Neuronal stem cell (in vitro differentiated cells): ENCODE data around the gene PNMA1.

Experiments
- DNase-seq: peaks from one replicate; pipeline ENCODE4 v3.0.0-alpha.2; 2013; ENCODE audit warnings: low spot score
- H2AFZ ChIP-seq: one replicate; pipeline ENCODE4 v1.6.1; 2013; ENCODE audit warnings: mild to moderate bottlenecking, low read length, inconsistent platforms
- H2AK5ac ChIP-seq: 2 replicates; pipeline ENCODE4 v1.6.1; 2013; ENCODE audit warnings: low read depth, mild to moderate bottlenecking, inconsistent platforms, low read length, moderate library complexity, mixed read lengths
- H2BK120ac ChIP-seq: 2 replicates; pipeline ENCODE4 v1.6.1; 2013; ENCODE audit warnings: low read depth, mild to moderate bottlenecking, inconsistent platforms, low read length, moderate library complexity, mixed read lengths
- H2BK12ac ChIP-seq: one replicate; pipeline ENCODE4 v1.6.1; 2013; ENCODE audit warnings: low read length, inconsistent platforms
- H2BK15ac ChIP-seq: 2 replicates; pipeline ENCODE4 v1.6.1; 2013; ENCODE audit warnings: mild to moderate bottlenecking, low read length, inconsistent platforms, mixed read lengths
- H2BK5ac ChIP-seq: one replicate; pipeline ENCODE4 v1.6.1; 2013; ENCODE audit warnings: inconsistent platforms, mild to moderate bottlenecking, low read length, moderate library complexity
- H3K14ac ChIP-seq: one replicate; pipeline ENCODE4 v1.6.1; 2013; ENCODE audit warnings: low read length, inconsistent platforms
- H3K18ac ChIP-seq: 2 replicates; pipeline ENCODE4 v1.6.1; 2013; ENCODE audit warnings: low read length, inconsistent platforms
- H3K23ac ChIP-seq: 2 replicates; pipeline ENCODE4 v1.6.1; 2013; ENCODE audit warnings: low read depth, mild to moderate bottlenecking, mixed read lengths, low read length, inconsistent platforms; ENCODE audit not compliant: poor library complexity
- H3K27ac ChIP-seq: replicated peaks from 3 replicates; pipeline ENCODE4 v1.5.1; 2013; ENCODE audit warnings: low read length, inconsistent platforms
- H3K27me3 ChIP-seq, 3 experiments: 2 replicates each; pipeline ENCODE4 v1.6.1; 2013; ENCODE audit warnings: low read length in 3 of 3, mild to moderate bottlenecking in 2 of 3, inconsistent platforms in 1 of 3, low read depth in 1 of 3, mixed read lengths in 1 of 3, moderate library complexity in 1 of 3; ENCODE audit not compliant: control insufficient read depth in 3 of 3, insufficient read depth in 3 of 3
- H3K36me3 ChIP-seq, 2 donors: replicated peaks in 1 of 2; 2 replicates each; pipeline ENCODE4 v1.6.1; 2013; ENCODE audit warnings: low read length in 2 of 2; ENCODE audit not compliant: control insufficient read depth in 2 of 2, insufficient read depth in 2 of 2
- H3K4ac ChIP-seq: 2 replicates; pipeline ENCODE4 v1.6.1; 2013; ENCODE audit warnings: inconsistent platforms, mild to moderate bottlenecking, low read length, moderate library complexity
- H3K4me1 ChIP-seq, 2 donors: 1 replicate in 1 of 2; 2 replicates in 1 of 2; pipeline ENCODE4 v1.6.1; 2013; ENCODE audit warnings: low read length in 2 of 2, low read depth in 1 of 2; ENCODE audit not compliant: control insufficient read depth in 2 of 2, insufficient read depth in 1 of 2
- H3K4me2 ChIP-seq: one replicate; pipeline ENCODE4 v1.6.1; 2013; ENCODE audit warnings: mild to moderate bottlenecking, low read length, inconsistent platforms; ENCODE audit not compliant: insufficient read depth, poor library complexity, severe bottlenecking
- H3K4me3 ChIP-seq, 2 donors: 2 replicates each; pipeline ENCODE4 v1.5.1; 2013; ENCODE audit warnings: low read length in 2 of 2, mild to moderate bottlenecking in 2 of 2, inconsistent platforms in 1 of 2, moderate library complexity in 1 of 2
- H3K79me1 ChIP-seq: one replicate; pipeline ENCODE4 v1.6.1; 2013; ENCODE audit warnings: low read depth, mild to moderate bottlenecking, inconsistent platforms, low read length, moderate library complexity
- H3K9ac ChIP-seq: one replicate; pipeline ENCODE4 v1.6.1; 2013; ENCODE audit warnings: mild to moderate bottlenecking, low read depth, low read length, inconsistent platforms; ENCODE audit not compliant: poor library complexity
- H3K9me3 ChIP-seq, 2 donors: replicated peaks in 1 of 2; 2 replicates each; pipeline versions ENCODE3 to v1.6.1; 2013; ENCODE audit warnings: low read length in 2 of 2, mild to moderate bottlenecking in 2 of 2, inconsistent platforms in 1 of 2, low read depth in 1 of 2, mixed read lengths in 1 of 2, moderate library complexity in 1 of 2; ENCODE audit not compliant: control insufficient read depth in 2 of 2, insufficient read depth in 1 of 2
- H4K8ac ChIP-seq: one replicate; pipeline ENCODE4 v1.6.1; 2013; ENCODE audit warnings: low read depth, mild to moderate bottlenecking, inconsistent platforms, low read length, moderate library complexity
- H4K91ac ChIP-seq: one replicate; pipeline ENCODE4 v1.6.1; 2013; ENCODE audit warnings: low read length, low read depth, mild to moderate bottlenecking, inconsistent platforms; ENCODE audit not compliant: poor library complexity
- WGBS, 2 donors: extraction: QIAGEN DNeasy Blood & Tissue Kit; methylation state at CpG; one replicate each; pipeline ENCODE4 v1.1.7; 2013; ENCODE audit warnings: missing lambda C conversion rate in 2 of 2, mixed read lengths in 1 of 2; ENCODE audit not compliant: insufficient read length in 2 of 2, insufficient replicate concordance in 1 of 2; ENCODE audit errors: extremely low coverage in 2 of 2; 5-methylcytosine and 5-hydroxymethylcytosine counted together

PNMA1 gene

GRCh38 chr14:73739899-73740617, 25.9 kb upstream of the PNMA1 start:
- peaks cover 5 to 45% of the 10 kb centered on the region in 2 donors for H3K36me3 ChIP-seq
- H3K4me2 ChIP-seq, result no peak overlapping the region
- peaks cover 7% of the 10 kb centered on the region for H3K79me1 ChIP-seq
- DNase-seq, result no peak
- no peaks in the 10 kb centered on the region for H3K27me3 ChIP-seq
- H2BK12ac ChIP-seq, result peak overlapping the region; percentile 36
- peak overlapping the region; percentile 2 for H3K4ac ChIP-seq
- H2BK5ac ChIP-seq, result no peak overlapping the region
- H3K27ac ChIP-seq, result peak overlapping the region; percentile 7
- peak overlapping the region; percentile 70 for H2AK5ac ChIP-seq
- WGBS, 2 donors, result no CpG with 5 or more reads among the region's 12 CpGs
- no peak overlapping the region for H4K91ac ChIP-seq
- no peak overlapping the region for H2AFZ ChIP-seq
- H3K14ac ChIP-seq, result peak overlapping the region; percentile 27
- H3K4me1 ChIP-seq, result peaks cover 23 to 39% of the 10 kb centered on the region in 2 donors
- no peak overlapping the region for H3K4me3 ChIP-seq
- peak overlapping the region; percentile 87 for H3K18ac ChIP-seq
- H2BK120ac ChIP-seq, result no peak overlapping the region
- H2BK15ac ChIP-seq, result peak overlapping the region; percentile 72
- peak overlapping the region; percentile 75 for H3K23ac ChIP-seq
- no peaks in the 10 kb centered on the region for H3K9me3 ChIP-seq
- H3K9ac ChIP-seq, result no peak overlapping the region
- peak overlapping the region; percentile 56 for H4K8ac ChIP-seq

GRCh38 chr14:73739174-73739898, 25.2 kb upstream of the PNMA1 start:
- Histone ChIP-seq H2BK12ac (no peak overlapping the region), H3K4me2 (no peak overlapping the region), H3K27ac (no peak overlapping the region), H2BK15ac (no peak overlapping the region), H2AFZ (no peak overlapping the region), H2BK5ac (no peak overlapping the region), H3K18ac (peak overlapping the region; percentile 51), H2AK5ac (peak overlapping the region; percentile 8), H4K91ac (no peak overlapping the region), H3K27me3 (no peaks in the 10 kb centered on the region), H3K36me3 (peaks cover 7 to 52% of the 10 kb centered on the region in 2 donors), H3K14ac (peak overlapping the region; percentile 27), H3K4me1 (peaks cover 23 to 38% of the 10 kb centered on the region in 2 donors), H3K4ac (no peak overlapping the region), H3K79me1 (peaks cover 7% of the 10 kb centered on the region), H3K23ac (peak overlapping the region; percentile 75), H3K4me3 (no peak overlapping the region), H4K8ac (no peak overlapping the region), H3K9me3 (no peaks in the 10 kb centered on the region), H2BK120ac (no peak overlapping the region), H3K9ac (no peak overlapping the region)
- DNase-seq, result no peak
- WGBS, 2 donors, result no CpG with 5 or more reads among the region's 21 CpGs

- H3K18ac ChIP-seq, result peak overlapping the region; percentile 28
- H3K4me1 ChIP-seq, result peaks cover 23 to 31% of the 10 kb centered on the region in 2 donors
- peaks cover 7% of the 10 kb centered on the region for H3K79me1 ChIP-seq
- no peak overlapping the region for H4K91ac ChIP-seq
- no peak overlapping the region for H2BK12ac ChIP-seq
- H2AFZ ChIP-seq, result no peak overlapping the region
- H3K23ac ChIP-seq, result no peak overlapping the region
- no peak overlapping the region for H2BK15ac ChIP-seq
- peak overlapping the region; percentile 21 for H3K9ac ChIP-seq
- H3K9me3 ChIP-seq, result no peaks in the 10 kb centered on the region
- no peak overlapping the region for H4K8ac ChIP-seq
- no peak overlapping the region for H2AK5ac ChIP-seq
- no peak overlapping the region for H2BK5ac ChIP-seq
- H2BK120ac ChIP-seq, result no peak overlapping the region
- H3K4me2 ChIP-seq, result no peak overlapping the region
- no peaks in the 10 kb centered on the region for H3K27me3 ChIP-seq
- H3K36me3 ChIP-seq, result peaks cover 8 to 55% of the 10 kb centered on the region in 2 donors
- no peak overlapping the region for H3K4ac ChIP-seq
- no peak overlapping the region for H3K14ac ChIP-seq
- no CpG with 5 or more reads among the region's 22 CpGs for WGBS, 2 donors
- DNase-seq, result no peak
- no peak overlapping the region for H3K4me3 ChIP-seq
- H3K27ac ChIP-seq, result no peak overlapping the region
These were observed 24.5 kb upstream of the PNMA1 start for GRCh38 chr14:73738518-73739173.

- Histone ChIP-seq H3K27ac (no peak overlapping the region), H3K4me2 (no peak overlapping the region), H2BK12ac (no peak overlapping the region), H3K9ac (no peak overlapping the region), H4K91ac (no peak overlapping the region), H3K18ac (no peak overlapping the region), H3K36me3 (peaks cover 8 to 59% of the 10 kb centered on the region in 2 donors), H3K27me3 (no peaks in the 10 kb centered on the region), H2BK120ac (no peak overlapping the region), H3K4ac (no peak overlapping the region), H3K4me3 (peak overlapping the region in 1 of 2 donors; percentile 44), H2BK5ac (no peak overlapping the region), H3K79me1 (peaks cover 2% of the 10 kb centered on the region), H3K4me1 (peaks cover 13 to 14% of the 10 kb centered on the region in 2 donors), H2AK5ac (no peak overlapping the region), H3K23ac (no peak overlapping the region), H4K8ac (no peak overlapping the region), H3K9me3 (no peaks in the 10 kb centered on the region), H3K14ac (no peak overlapping the region), H2AFZ (no peak overlapping the region), H2BK15ac (no peak overlapping the region)
- no CpG with 5 or more reads among the region's 13 CpGs for WGBS, 2 donors
- no peak for DNase-seq
These were observed 22.7 kb upstream of the PNMA1 start for GRCh38 chr14:73736842-73737241.
